ENCODE results near the gene KATNAL1. TPM values are rescaled to one million over a fixed set of nuclear protein-coding genes. Genes with fewer than 3 reads are reported as not detected.
"Not testable (repeated sequence)": the region's sequence is repeated elsewhere in the genome, so short reads cannot be mapped to it uniquely, and the experiment has no call there.

Gene KATNAL1
- total RNA-seq, 2 experiments from 2014 or later: 19.4 to 20.7 TPM

DNA sequence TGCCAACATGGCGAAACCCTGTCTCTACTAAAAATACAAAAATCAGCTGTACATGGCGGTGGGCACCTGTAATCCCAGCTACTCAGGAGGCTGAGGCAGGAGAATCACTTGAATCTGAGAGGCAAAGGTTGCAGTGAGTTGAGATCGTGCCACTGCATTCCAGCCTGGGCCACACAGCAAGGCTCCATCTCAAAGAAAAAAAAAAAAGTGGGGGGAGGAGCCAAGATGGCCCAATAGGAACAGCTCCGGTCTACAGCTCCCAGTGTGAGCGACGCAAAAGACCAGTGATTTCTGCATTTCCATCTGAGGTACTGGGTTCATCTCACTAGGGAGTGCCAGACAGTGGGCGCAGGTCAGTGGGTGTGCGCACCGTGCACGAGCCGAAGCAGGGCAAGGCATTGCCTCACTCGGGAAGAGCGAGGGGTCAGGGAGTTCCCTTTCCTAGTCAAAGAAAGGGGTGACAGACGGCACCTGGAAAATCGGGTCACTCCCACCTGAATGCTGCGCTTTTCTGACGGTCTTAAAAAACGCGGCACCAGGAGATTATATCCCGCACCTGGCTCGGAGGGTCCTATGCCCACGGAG, 48.1 kb downstream of the KATNAL1 start:
- H3K4me3 Mint-ChIP-seq, H3K27me3 Mint-ChIP-seq: not testable (repeated sequence)

DNA sequence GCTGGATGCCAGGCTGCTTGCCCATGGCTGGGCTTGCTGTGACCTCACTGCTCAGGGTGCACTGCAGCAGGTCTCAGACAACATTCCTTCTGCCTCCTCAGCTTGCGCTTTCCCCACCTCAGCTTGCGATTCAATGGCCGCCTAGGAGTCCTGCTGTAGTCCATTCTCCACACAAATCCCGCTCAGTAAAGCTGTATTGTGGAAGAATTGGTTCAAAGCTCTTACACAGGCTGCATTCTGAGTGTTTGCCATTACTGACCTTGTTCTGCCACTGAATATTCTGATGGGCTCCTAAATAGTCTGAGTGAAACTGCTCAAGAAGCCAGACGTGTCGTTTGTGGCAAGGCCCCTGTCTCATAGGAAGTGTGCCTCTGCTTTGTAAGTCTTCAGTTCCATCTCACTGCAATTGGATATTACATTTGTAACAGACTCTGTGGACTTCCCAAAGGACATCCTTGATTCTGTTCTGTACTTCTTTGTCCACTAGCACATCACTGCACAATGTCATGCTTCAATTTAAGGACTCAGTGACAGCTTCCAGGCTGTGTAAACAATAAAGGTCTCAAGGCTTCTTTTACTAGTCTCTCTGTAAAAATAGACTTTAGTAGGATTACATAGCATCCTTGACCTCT, 49.8 kb downstream of the KATNAL1 start:
- no peak for ATAC-seq (ENCODE audit: low read depth)
- H3K27ac Mint-ChIP-seq: no peak overlapping the region
- POLR2A ChIA-PET: no interaction called here
- peaks cover 15% of the 10 kb centered on the region for H3K36me3 Mint-ChIP-seq
- H3K4me1 Mint-ChIP-seq: peaks cover 3% of the 10 kb centered on the region
- H3K9me3 Mint-ChIP-seq: no peaks in the 10 kb centered on the region
- no peaks in the 10 kb centered on the region for H3K27me3 Mint-ChIP-seq
- no peak for DNase-seq
- no peak overlapping the region for H3K4me3 Mint-ChIP-seq

More for the DNA sequence above, 48.1 kb downstream of the KATNAL1 start:
- ATAC-seq (ENCODE audit: low read depth); POLR2A ChIA-PET; H3K4me1 Mint-ChIP-seq; H3K9me3 Mint-ChIP-seq; H3K27ac Mint-ChIP-seq; DNase-seq: not testable (repeated sequence)
- peaks cover 11% of the 10 kb centered on the region for H3K36me3 Mint-ChIP-seq

DNA sequence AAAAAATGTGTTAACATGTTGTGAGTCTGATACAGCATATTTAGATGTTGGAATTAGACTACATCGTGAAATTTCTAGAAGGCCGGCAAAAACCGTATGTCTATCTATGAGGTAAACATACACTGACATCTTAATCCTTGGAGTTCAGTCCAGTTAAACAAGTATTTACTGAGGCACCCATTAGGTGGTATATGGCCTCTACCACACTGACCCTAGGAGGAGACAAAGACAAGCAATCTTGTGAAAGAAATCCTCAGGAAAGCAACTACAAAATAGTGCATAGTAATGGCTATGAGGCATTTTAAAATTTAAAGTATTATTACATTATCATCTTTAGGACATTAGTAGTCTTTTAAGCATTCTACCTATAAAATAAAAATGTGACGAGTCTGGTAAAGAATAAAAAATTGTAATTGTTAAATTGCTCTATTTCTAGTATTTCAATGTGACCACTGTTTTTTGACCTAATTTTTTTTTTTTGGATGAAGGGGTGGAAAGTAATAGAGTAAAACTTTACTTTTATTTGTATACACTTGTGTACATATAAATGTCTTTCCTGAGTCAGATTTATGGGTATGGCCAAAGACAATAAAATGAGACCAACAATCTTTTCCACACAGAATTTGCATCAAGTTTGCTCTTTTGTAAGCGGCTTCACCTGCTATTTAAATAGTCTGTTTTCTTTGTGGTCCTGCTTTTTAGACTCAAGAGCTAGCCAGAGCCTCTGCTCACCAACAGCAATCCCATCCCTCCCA, 50.5 kb downstream of the KATNAL1 start:
- H3K4me3 Mint-ChIP-seq: no peak overlapping the region
- no peak for DNase-seq
- peaks cover 3% of the 10 kb centered on the region for H3K4me1 Mint-ChIP-seq
- ATAC-seq (ENCODE audit: low read depth): no peak
- no peaks in the 10 kb centered on the region for H3K9me3 Mint-ChIP-seq
- no peak overlapping the region for H3K27ac Mint-ChIP-seq
- peaks cover 16% of the 10 kb centered on the region for H3K36me3 Mint-ChIP-seq
- H3K27me3 Mint-ChIP-seq: no peaks in the 10 kb centered on the region
- POLR2A ChIA-PET: no interaction called here

DNA sequence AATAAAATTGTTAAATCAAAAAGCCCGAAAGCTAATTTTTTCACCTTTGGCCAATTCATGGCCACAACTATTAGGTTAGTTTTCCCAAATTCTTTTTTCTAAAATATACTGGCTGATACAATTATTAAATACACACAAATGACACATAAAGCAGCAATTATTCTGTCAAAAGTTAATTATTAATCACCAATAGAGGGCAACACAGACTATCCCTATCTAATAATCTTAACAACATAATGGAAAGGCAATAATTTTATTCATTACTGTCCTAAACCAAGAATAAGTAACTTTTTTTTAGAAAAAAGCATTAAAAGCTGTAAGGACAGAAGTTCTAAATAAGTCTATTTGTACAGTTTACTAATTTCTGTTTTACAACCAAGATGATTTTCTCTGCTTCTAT, 51.7 kb downstream of the KATNAL1 start:
- H3K27me3 Mint-ChIP-seq: no peaks in the 10 kb centered on the region
- no peak overlapping the region for H3K27ac Mint-ChIP-seq
- ATAC-seq (ENCODE audit: low read depth) (no peak), DNase-seq (no peak)
- POLR2A ChIA-PET: no interaction called here
- no peaks in the 10 kb centered on the region for H3K9me3 Mint-ChIP-seq
- H3K4me3 Mint-ChIP-seq: no peak overlapping the region
- peaks cover 18% of the 10 kb centered on the region for H3K36me3 Mint-ChIP-seq
- peaks cover 3% of the 10 kb centered on the region for H3K4me1 Mint-ChIP-seq

DNA sequence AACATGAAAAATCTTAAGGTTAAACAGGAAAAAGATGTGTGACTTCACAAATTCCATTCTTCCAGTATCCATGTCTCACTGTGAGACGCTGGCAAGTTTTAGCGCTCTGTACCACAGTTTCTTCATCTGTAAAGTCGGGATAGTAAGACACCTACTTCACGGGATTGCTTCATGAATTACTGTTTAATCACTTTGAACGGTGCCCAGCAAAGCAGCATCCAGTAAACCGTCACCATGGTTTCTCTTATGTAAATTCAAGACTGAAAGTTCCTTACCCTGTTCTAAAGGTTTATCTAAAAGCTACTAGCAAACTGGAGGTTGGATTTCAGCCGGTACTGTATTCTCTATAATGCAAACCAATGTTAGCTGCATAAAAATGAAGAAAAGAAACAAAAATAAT, 53.5 kb downstream of the KATNAL1 start:
- Mint-ChIP-seq H3K36me3 (peaks cover 25% of the 10 kb centered on the region), H3K4me1 (peaks cover 2% of the 10 kb centered on the region), H3K27me3 (no peaks in the 10 kb centered on the region), H3K4me3 (no peak overlapping the region), H3K9me3 (peaks cover 2% of the 10 kb centered on the region), H3K27ac (no peak overlapping the region)
- POLR2A ChIA-PET: interaction anchor here (1.5 kb wide), 1 partner anchor 53 kb away, joined by 3 read pairs; no protein-coding TSS in a partner anchor
- ATAC-seq (ENCODE audit: low read depth): no peak
- DNase-seq: no peak

DNA sequence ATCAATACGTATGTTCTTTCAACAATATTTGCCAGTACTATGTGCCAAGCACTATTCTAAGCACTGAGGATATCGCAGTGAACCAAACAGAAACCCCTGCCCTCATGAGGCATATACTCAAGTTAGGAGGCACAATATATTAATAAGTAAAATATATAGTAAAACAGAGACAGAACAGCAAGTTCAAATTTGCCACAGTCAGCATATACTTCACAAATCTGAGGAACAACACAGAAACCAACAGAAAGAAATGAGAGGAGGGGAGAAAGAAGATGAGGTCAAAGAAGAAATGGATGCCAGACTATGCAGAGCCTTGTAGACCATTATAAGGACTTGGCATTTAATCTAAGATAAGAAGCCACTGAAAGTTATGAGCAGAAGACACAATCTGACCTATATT, 59.9 kb downstream of the KATNAL1 start:
- ATAC-seq (ENCODE audit: low read depth): no peak
- Mint-ChIP-seq H3K4me1 (no peaks in the 10 kb centered on the region), H3K36me3 (peaks cover 36% of the 10 kb centered on the region), H3K27me3 (no peaks in the 10 kb centered on the region), H3K27ac (no peak overlapping the region), H3K4me3 (no peak overlapping the region), H3K9me3 (peaks cover 9% of the 10 kb centered on the region)
- POLR2A ChIA-PET: no interaction called here
- DNase-seq: no peak

DNA sequence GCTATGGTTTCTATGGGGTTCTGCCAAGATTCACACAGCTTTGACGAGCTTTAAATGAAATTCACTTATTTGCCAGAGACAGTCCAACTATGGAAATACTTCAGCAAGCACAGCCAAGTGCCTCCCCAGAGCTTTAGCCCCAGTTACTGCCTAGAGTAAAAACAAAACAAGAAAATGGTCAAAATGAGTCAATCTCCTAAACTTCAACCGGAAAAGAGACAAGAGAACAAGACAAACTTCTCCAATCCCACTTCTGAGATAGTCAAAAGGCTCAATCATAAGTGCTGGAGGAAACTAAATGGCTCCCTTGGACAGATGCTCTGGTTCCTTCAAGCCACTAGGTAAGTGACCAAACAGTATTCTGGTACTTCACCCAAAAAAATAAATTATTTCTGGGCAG, 65.8 kb downstream of the KATNAL1 start:
- Mint-ChIP-seq H3K36me3 (peaks cover 27% of the 10 kb centered on the region), H3K27ac (no peak overlapping the region), H3K27me3 (no peaks in the 10 kb centered on the region), H3K4me3 (no peak overlapping the region), H3K9me3 (peaks cover 7% of the 10 kb centered on the region), H3K4me1 (no peaks in the 10 kb centered on the region)
- POLR2A ChIA-PET: no interaction called here
- no peak for ATAC-seq (ENCODE audit: low read depth)
- no peak for DNase-seq

DNA sequence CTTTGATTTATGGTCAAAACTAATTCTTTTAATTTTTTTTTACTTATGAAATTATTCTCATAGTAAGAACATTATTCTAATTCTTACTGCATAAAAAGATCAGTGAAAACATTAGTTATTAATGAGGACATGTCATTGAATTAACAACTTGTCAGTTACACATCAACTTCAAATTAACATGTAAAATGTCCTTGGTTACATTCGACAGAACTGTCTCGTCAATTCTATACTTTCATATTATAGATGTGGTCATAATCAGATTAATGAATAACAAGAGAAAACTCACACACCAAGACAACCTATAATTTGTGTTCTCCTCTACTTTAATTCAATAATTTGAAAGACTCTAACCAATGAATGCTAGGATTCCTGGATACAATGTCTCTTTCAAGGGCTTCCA, 66.7 kb downstream of the KATNAL1 start:
- Mint-ChIP-seq H3K27me3 (no peaks in the 10 kb centered on the region), H3K9me3 (peaks cover 7% of the 10 kb centered on the region), H3K36me3 (peaks cover 28% of the 10 kb centered on the region), H3K27ac (no peak overlapping the region), H3K4me3 (no peak overlapping the region), H3K4me1 (no peaks in the 10 kb centered on the region)
- ATAC-seq (ENCODE audit: low read depth) (no peak), DNase-seq (no peak)
- POLR2A ChIA-PET: no interaction called here

DNA sequence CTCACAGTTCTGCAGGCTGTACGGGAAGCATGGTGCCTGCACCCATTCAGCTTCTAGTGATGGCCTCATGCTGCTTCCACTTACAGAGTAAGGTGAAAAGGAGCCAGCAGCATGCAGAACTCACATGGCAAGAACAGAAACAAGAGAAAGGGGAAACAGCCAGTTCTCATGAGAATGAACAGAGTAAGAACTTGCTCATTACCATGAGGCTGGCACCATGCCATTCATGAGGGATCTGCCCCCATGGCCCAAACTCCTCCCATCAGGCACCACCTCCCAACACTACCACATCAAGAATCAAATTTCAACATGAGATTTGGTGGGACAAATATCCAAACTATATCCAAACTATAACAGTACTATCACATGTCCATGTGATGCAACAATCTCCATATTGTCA, 72.1 kb downstream of the KATNAL1 start:
- Mint-ChIP-seq H3K9me3 (no peaks in the 10 kb centered on the region), H3K27me3 (no peaks in the 10 kb centered on the region), H3K4me1 (no peaks in the 10 kb centered on the region), H3K36me3 (peaks cover 20% of the 10 kb centered on the region), H3K27ac (no peak overlapping the region), H3K4me3 (no peak overlapping the region)
- ATAC-seq (ENCODE audit: low read depth): no peak
- DNase-seq: no peak
- POLR2A ChIA-PET: no interaction called here

DNA sequence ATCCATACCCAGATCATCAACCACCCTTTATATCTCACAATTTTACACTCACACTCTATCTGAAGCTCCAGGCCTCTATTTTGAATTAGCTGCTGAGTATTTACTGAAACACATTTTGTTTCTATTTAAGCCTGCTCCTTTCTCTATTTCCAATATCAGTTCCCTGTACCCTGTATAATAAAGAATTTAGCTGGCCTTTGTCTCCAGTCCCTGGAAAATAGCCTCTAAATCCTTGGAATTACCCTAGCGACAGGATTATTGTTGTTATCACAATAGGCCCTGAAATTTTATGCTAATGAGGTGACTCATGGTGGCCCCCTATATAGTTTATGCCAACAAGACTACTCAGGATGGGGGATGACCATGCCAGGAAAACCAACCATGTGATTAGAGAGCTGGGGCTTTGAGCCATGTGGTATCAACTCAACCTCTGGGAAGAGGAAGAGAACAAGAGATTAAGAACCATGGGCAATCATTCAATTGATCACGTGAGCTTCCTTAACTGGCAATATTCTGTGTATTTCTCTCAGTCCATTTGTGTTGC, 72.7 kb downstream of the KATNAL1 start:
- no peak overlapping the region for H3K27ac Mint-ChIP-seq
- no peaks in the 10 kb centered on the region for H3K4me1 Mint-ChIP-seq
- H3K36me3 Mint-ChIP-seq: peaks cover 19% of the 10 kb centered on the region
- POLR2A ChIA-PET: no interaction called here
- DNase-seq (no peak), ATAC-seq (ENCODE audit: low read depth) (no peak)
- no peaks in the 10 kb centered on the region for H3K27me3 Mint-ChIP-seq
- no peak overlapping the region for H3K4me3 Mint-ChIP-seq
- H3K9me3 Mint-ChIP-seq: no peaks in the 10 kb centered on the region

DNA sequence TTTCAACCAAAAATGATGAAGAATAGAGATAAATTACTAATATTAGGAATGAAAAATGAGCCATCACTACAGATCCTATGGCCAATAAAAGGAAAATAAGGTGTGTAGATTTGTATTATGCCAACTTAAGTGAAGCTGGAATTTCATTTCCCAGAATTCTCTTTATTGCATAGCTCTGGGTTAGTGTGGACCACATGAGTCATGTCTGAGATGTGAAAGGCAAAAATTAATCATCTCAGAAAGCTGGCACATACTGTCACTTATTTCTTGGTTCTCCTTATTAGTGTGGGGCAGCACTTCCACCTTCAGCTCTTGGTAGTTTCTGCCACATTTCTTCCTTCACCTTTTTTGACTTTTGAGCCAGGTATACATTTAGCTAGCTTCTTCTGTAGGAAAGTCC, 82.6 kb downstream of the KATNAL1 start:
- DNase-seq: no peak
- Mint-ChIP-seq H3K4me1 (no peaks in the 10 kb centered on the region), H3K9me3 (peaks cover 10% of the 10 kb centered on the region), H3K27ac (no peak overlapping the region), H3K27me3 (no peaks in the 10 kb centered on the region), H3K36me3 (peaks cover 78% of the 10 kb centered on the region), H3K4me3 (no peak overlapping the region)
- no peak for ATAC-seq (ENCODE audit: low read depth)
- POLR2A ChIA-PET: no interaction called here

DNA sequence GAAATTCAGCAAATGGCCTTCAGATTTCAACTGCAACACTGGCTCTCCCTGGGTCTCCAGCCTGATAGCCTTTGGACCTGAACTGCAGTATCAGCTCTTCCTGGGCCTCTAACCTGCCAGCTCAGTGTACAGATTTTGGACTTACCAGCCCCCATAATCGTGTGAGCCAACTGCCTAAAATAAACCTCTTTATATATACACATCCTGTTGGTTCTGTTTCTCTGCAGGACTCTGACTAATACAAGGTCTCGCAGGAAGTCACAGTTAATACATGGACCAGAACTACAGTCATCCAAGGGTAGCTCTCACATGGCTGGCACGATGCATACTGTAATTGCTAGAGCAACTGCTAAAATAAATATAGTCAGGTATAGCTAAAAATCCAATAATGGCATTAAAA, 85.1 kb downstream of the KATNAL1 start:
- Mint-ChIP-seq H3K9me3 (peaks cover 10% of the 10 kb centered on the region), H3K36me3 (peaks cover 65% of the 10 kb centered on the region), H3K27ac (no peak overlapping the region), H3K4me3 (no peak overlapping the region), H3K27me3 (no peaks in the 10 kb centered on the region), H3K4me1 (no peaks in the 10 kb centered on the region)
- DNase-seq (no peak), ATAC-seq (ENCODE audit: low read depth) (no peak)
- POLR2A ChIA-PET: no interaction called here

DNA sequence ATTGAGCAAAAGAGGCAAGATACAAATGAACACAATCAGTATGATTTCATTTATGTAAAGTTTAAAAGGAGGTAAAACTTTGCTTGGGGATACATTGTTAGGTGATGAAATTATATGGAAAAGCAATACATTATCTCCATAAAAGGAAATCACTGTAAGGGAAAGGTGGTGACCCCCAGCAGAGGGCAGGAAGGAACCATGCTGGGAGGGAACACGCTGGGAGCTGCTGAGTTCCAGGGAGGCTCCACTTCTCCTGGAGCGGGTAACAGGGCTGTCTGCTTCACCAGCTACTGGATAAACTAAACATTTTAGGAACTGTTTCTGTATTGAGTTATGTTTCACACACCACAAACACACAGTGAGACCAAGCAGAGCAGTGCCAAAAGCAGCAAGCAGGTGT, 91.2 kb downstream of the KATNAL1 start:
- POLR2A ChIA-PET: no interaction called here
- no peaks in the 10 kb centered on the region for H3K27me3 Mint-ChIP-seq
- H3K36me3 Mint-ChIP-seq: peaks cover 35% of the 10 kb centered on the region
- DNase-seq (no peak), ATAC-seq (ENCODE audit: low read depth) (no peak)
- no peak overlapping the region for H3K4me3 Mint-ChIP-seq
- H3K9me3 Mint-ChIP-seq: no peaks in the 10 kb centered on the region
- H3K4me1 Mint-ChIP-seq: no peaks in the 10 kb centered on the region
- no peak overlapping the region for H3K27ac Mint-ChIP-seq

DNA sequence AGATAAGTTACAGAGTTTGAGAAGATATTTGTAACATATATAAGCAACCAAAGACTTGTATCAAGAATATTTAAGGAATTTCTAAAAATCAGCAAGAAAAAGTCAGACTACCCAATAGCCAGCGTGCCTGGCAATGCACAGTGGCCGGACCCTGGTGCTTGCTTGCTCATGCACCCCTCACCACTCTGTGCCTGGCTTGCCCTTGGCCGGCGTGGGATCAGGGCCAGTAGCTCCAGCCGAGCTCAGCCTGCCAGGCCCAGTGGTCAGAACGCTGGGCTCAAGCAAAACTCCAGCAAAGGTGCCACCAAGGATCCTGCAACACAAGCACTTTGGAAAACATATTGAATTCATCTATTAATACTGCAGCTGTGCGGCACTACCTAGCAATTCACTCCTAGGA, 95.1 kb downstream of the KATNAL1 start:
- Mint-ChIP-seq H3K4me3 (no peak overlapping the region), H3K9me3 (no peaks in the 10 kb centered on the region), H3K27me3 (no peaks in the 10 kb centered on the region), H3K4me1 (no peaks in the 10 kb centered on the region), H3K27ac (no peak overlapping the region), H3K36me3 (peaks cover 48% of the 10 kb centered on the region)
- no peak for ATAC-seq (ENCODE audit: low read depth)
- DNase-seq: no peak
- POLR2A ChIA-PET: no interaction called here

All from activated naive CD8-positive, alpha-beta T cell treated with anti-CD3 and anti-CD28 coated beads, Interleukin-2, amount 10 ng/mL, durations not matched to agents 7 days and 5 days (primary cell).